ENCODE data around the gene RHOB. TPM values are rescaled to one million over a fixed set of nuclear protein-coding genes. Genes with fewer than 3 reads are reported as not detected.

The RHOB gene
- total RNA-seq, 2 experiments from 2014 or later: 43.8 to 44.0 TPM

DNA sequence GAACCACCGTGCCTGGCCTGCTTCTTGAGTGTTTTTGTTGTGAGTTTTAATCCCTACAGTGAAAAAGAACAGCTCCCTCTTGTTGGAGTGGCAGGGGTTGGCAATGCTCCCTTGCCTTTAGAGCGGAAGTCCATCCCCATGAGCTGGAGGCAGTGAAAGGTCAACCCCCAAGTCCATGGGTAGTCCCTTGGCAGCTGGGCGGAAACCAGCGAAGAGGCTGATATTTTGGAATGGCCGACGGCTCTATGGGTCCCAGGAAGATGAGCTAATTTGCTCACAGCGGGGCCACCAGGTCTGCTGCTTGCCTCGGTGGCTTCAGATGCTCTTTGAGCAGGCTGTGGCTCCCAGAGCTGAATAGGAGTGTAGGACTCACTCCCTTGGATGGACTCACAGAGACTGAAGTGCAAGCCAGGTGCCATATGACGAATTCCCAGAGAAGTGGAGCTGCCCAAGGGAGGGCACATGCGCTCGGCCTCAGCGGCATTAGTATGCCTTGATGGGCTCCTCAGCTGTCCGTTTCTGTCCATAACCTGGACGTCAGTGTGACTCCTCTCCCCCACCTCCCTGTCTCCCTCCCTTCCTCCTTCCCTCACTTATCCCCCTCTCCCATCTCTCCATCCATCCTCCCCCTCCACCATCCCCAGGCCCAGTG, 25.4 kb upstream of the RHOB start:
- POLR2A ChIA-PET: no interaction called here
- CTCF ChIA-PET: interaction anchor here (0.6 to 1.3 kb wide), 3 partner anchors 10 to 231 kb away, joined by 3 to 4 read pairs (median 3); no protein-coding TSS in a partner anchor

GRCh38 chr2:20421988-20422370, 24.9 kb upstream of the RHOB start:
- CTCF ChIA-PET: interaction anchor here (0.9 to 1.3 kb wide), 2 partner anchors 10 to 221 kb away, joined by 3 read pairs; no protein-coding TSS in a partner anchor
- POLR2A ChIA-PET: no interaction called here

DNA sequence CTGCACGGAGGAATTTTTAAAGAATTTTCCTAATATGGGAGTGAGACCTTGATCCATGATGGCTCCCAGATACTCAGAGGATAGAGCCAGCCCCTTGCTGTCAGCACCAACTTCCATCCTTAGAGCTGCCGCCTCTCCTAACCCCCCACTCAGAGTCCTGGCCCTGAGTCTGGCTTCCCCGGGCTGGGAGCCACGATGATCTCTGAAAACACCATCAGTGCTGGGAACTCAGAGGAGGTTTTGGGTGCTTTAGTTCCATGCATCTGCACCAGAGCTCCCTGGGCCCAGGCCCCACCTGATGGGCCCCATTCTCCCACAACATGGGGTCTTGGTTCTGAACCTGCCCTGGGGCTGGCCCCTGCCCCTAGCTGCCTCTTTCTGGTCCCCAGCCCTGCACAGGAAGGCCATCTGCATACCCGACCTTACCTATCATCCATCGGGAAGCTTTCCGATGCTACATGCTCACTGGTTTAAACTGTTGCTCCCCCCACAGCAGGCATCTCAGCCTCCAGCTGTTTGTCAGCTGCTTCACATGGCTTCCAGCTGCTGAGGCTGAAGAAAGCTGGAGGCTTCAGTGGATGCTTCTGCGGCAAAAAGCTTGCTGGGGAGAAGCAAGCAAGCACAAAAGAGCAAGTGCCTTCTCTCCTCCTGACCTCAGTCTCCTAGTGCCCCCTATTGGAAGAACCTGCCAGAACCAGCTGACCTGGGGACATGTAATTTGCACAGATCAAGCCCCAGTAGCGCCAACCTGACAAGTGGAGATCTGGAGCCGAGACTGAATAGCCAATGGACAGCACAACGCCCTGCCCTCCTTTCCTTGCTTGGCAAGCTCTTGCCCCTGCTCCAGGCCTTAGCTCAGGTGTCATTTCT, 24.2 kb upstream of the RHOB start:
- POLR2A ChIA-PET: no interaction called here
- CTCF ChIA-PET: interaction anchor here (0.6 to 2.4 kb wide), 4 partner anchors 8 to 60 kb away, joined by 3 to 11 read pairs (median 5); no protein-coding TSS in a partner anchor

- POLR2A ChIA-PET: no interaction called here
- CTCF ChIA-PET: interaction anchor here (0.8 to 2.4 kb wide), 4 partner anchors 9 to 219 kb away, joined by 3 to 11 read pairs (median 4); no protein-coding TSS in a partner anchor
Measured at GRCh38 chr2:20423359-20423758, 23.5 kb upstream of the RHOB start.

- ChIA-PET POLR2A (interaction anchor here (1.1 to 1.4 kb wide), 2 partner anchors 23 to 219 kb away, joined by 3 to 4 read pairs; partner anchors contain the start of gene RHOB), CTCF (interaction anchor here (1.2 to 2.4 kb wide), 4 partner anchors 9 to 219 kb away, joined by 3 to 11 read pairs (median 4); no protein-coding TSS in a partner anchor)
Measured at GRCh38 chr2:20423847-20424246, 23.0 kb upstream of the RHOB start.

DNA sequence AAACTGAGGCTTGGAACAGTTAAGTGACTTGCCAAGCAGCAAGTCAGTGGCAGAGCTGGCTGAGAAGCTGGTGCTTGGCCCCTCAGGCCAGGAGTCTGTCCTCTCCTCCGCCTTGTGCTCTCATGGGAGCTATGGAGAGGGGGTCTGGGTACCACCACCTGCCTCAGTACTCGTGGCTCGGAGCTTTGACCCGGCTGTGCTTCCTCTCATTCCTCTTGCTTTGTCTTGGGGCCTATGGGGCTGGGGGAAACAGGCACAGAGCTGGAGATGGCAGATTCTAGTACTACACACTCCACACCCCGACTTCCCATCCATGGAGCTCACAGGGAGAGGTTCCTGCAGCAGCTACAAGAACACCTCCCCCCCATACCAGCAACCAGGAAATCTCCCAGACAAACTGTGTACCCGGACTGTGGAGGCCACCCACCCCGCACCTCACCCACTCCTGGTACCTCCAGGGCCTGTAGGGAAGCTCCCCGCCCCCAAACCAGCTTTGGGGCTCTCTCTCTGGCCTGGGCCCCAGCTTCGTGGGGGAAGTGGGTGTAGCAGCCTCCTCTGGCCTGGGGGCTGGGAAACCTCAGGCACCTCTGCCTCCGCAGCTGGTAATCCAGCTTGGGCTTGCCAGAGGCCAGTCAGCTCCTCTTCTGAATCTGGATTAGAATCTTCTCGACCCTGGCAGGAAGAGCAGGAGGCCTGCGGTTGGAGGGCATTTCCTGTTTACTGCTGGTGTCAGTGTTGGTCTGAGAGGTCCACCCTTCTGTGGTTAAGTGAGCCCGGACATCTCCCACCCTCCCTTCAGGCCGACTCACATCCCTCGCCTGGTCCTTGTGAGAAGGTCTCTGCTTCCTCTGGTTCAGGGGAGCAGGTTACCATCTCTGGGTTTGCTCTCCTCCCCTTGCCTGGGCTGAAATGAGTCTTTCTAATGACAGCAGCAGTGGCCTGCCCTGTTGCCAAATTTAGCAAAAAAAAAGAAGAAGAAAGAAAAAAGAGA, 22.3 kb upstream of the RHOB start:
- POLR2A ChIA-PET: interaction anchor here (1.1 to 1.4 kb wide), 2 partner anchors 22 to 218 kb away, joined by 3 to 4 read pairs; partner anchors contain the start of gene RHOB
- CTCF ChIA-PET: interaction anchor here (0.6 to 2.4 kb wide), 6 partner anchors 10 to 218 kb away, joined by 3 to 11 read pairs (median 4); partner anchors contain the start of gene RHOB

- ChIA-PET CTCF (interaction anchor here (0.6 to 1.4 kb wide), 4 partner anchors 15 to 561 kb away, joined by 3 to 8 read pairs (median 4); partner anchors contain the start of gene RHOB), POLR2A (no interaction called here)
Measured at GRCh38 chr2:20425371-20425881, 21.4 kb upstream of the RHOB start.

GRCh38 chr2:20425884-20426283, 21.0 kb upstream of the RHOB start:
- ChIA-PET POLR2A (no interaction called here), CTCF (interaction anchor here (0.6 to 1.4 kb wide), 3 partner anchors 15 to 561 kb away, joined by 3 to 4 read pairs (median 3); partner anchors contain the start of gene RHOB)

DNA sequence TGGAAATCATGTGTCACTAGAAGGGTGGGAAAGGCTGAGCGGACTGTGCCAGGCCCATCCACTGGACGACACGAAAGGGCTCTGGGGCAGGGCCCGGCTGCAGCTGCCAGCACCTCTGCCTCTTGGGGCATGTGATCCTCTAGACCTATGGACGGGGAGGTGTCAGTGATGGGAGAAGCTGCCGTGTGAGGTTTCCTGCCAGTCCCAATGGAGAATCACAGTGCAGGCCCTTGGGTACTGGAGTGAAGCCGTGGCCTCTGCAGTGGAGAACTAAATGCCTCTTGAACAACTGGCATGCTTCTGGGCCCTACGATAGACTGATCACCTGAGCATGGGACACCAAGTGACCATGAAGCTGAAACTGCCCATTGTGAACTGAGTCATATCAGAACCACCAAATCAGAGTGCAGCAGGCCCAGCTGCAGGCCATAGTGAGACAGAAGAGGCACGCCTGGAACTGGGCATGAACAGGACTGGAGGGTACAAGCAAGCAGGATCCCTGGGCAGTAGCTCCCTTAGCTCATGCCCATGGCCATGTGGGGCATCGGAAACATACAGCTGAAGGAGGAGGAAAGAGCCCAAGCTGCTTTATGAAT, 18.8 kb upstream of the RHOB start:
- POLR2A ChIA-PET: no interaction called here
- CTCF ChIA-PET: interaction anchor here (1.5 kb wide), 1 partner anchor 223 kb away, joined by 3 read pairs; the partner anchor contains the start of gene HS1BP3

DNA sequence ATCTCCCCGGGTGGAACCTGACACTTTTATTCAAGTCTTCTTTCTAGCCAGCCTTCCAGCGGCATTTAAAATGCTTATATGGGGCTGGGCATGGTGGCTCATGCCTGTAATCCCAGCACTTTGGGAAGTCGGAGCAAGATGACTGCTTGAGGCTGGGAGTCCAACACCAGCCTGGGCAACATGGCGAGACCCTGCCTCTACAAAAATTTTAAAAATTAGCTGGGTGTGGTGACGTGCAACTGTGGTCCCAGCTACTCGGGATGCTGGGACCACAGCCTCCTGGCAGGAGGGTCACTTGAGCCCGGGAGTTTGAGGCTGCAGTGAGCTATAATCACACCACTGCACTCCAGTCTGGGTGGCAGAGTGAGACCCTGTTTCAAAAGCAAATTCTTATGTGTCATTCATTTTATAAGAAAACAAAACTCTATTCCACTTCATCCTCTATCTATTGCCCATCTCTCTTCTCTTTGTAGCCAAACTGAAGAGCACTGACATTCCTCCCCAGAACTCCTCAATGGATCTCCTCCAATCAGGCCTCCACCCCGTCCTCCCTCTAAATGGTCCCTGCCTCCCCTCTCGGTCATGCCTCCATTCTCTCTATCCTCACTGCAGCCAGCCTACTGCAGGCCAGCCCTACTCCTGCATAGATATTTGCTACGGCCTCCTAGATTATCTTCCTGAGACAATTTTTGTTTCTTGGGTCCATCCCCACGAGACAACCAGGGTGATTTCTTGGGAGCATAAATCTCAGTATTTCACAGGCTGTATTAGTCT, 18.0 kb upstream of the RHOB start:
- POLR2A ChIA-PET: no interaction called here

DNA sequence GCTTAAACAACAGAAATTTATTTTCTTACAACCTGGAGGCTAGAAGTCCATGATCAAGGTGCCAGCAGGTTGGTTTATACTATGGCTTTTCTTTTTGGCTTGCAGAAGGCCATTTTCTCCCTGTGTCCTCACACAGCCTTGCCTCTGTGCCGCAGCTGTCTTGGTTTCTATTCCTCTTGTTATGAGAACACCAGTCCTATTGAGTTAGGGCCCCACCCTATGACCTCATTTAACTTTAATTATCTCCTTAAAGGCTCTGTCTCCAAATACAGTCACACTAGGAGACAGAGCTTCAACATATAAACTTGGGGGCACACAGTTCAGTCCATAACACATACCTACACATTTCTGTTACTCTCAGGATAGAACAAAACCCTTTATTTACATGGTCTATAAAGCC, 17.3 kb upstream of the RHOB start:
- POLR2A ChIA-PET: no interaction called here
- CTCF ChIA-PET: interaction anchor here (1.3 kb wide), 1 partner anchor 213 kb away, joined by 5 read pairs; no protein-coding TSS in a partner anchor

More for the DNA sequence above, 18.0 kb upstream of the RHOB start:
- CTCF ChIA-PET: interaction anchor here (1.5 kb wide), 1 partner anchor 223 kb away, joined by 3 read pairs; the partner anchor contains the start of gene HS1BP3

- ChIA-PET POLR2A (no interaction called here), CTCF (interaction anchor here (1.3 kb wide), 1 partner anchor 212 kb away, joined by 5 read pairs; no protein-coding TSS in a partner anchor)
Measured at GRCh38 chr2:20430035-20430434, 16.8 kb upstream of the RHOB start.

DNA sequence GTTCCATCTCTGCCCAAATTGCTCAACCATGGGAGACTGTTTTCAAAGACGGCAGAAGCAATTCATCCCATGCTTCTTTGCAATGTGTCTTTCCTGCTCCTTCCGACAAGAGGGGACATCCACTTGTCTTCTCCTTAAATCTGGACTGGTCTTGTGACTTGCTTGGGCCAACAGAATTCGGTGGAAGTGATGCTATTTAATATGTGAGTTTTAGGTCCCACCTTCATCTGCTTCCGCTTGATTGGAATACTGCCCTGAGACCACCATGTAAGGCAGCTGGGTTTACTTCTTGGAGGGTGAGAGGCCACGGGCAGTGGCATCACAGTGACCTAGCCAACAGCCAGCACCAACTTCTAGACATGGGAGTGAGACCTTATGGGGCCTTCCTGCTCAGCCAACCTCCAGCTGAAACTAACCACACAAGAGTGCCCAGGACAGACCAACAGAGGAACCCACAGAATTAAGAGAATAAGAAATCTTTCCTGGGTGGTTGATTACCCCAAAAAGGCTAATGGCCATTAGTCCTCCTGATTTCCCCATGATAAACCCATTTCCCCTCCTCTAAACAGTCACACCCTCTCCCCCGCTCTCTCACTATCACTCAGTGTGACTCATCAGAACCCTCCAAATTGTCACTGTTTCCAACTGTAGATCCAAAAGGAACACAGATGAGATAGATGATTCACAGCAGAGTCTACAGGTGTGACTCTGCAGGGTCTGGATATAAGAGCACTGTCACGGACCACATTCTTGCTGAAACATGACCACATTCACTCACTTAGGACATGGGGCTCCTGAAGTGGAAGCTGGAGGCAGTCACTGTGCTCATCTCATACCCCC, 16.2 kb upstream of the RHOB start:
- CTCF ChIA-PET: interaction anchor here (1.3 to 1.4 kb wide), 2 partner anchors 20 to 212 kb away, joined by 4 to 5 read pairs; no protein-coding TSS in a partner anchor
- POLR2A ChIA-PET: interaction anchor here (1.3 kb wide), 1 partner anchor 16 kb away, joined by 5 read pairs; the partner anchor contains the start of gene RHOB

DNA sequence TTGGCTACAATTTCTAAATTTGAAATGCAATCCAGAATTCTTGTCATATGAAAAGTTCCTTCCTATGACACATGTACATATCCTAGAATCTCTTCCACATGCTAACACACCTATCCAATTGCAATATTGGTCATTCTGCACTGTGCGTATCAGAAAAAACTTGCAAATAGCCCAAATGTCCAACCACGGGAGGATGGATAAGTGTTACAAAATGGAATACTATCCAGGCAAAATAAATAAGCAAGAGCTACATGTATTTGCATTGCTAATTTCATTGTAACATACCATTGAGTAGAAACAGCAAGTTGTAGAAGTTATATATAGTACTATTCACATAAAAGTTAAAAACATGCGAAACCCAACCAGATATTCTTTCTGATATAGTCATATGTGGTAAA, 15.6 kb upstream of the RHOB start:
- CTCF ChIA-PET: interaction anchor here (1.4 to 3.0 kb wide), 3 partner anchors 8 to 211 kb away, joined by 4 to 11 read pairs (median 4); no protein-coding TSS in a partner anchor
- POLR2A ChIA-PET: interaction anchor here (1.3 kb wide), 1 partner anchor 15 kb away, joined by 5 read pairs; the partner anchor contains the start of gene RHOB

- POLR2A ChIA-PET: interaction anchor here (1.1 to 1.3 kb wide), 2 partner anchors 13 to 15 kb away, joined by 4 to 5 read pairs; partner anchors contain the start of gene RHOB
- CTCF ChIA-PET: interaction anchor here (1.4 to 3.0 kb wide), 3 partner anchors 9 to 211 kb away, joined by 4 to 11 read pairs (median 4); no protein-coding TSS in a partner anchor
Measured at GRCh38 chr2:20431772-20432171, 15.1 kb upstream of the RHOB start.

DNA sequence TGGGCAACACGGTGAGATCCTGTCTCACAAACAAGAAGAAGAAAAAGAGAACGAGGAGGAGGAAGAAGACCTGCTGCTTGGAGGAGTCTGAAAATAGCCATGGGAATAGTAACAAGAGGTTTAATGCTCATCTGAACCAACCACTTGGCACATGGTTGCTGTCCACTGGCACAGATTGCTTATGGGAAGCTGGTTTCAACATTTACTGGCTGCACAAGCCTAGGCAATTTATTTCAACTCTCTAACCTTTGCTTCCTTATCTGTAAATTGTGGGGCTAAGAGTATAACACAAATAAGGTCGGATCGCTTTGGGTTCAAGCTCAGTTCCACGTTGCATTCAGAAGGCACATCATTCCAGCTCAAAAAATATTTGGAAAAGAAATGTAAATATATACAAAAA, 14.2 kb upstream of the RHOB start:
- POLR2A ChIA-PET: interaction anchor here (0.9 to 1.1 kb wide), 2 partner anchors 12 to 14 kb away, joined by 3 to 4 read pairs; partner anchors contain the start of gene RHOB

More for the DNA sequence above, 14.2 kb upstream of the RHOB start:
- CTCF ChIA-PET: interaction anchor here (1.4 to 3.0 kb wide), 2 partner anchors 10 to 210 kb away, joined by 4 to 11 read pairs; no protein-coding TSS in a partner anchor

Measured in activated CD8-positive, alpha-beta memory T cell treated with anti-CD3 and anti-CD28 coated beads for 36 hours (primary cell).